GM19452 (cell line): ENCODE measurements around the gene ARF1.
"Not testable (repeated sequence)": the region's sequence is repeated elsewhere in the genome, so short reads cannot be mapped to it uniquely, and the experiment has no call there.

Experiments
- ATAC-seq: cut with Tn5 transposase; IDR thresholded peaks from one replicate; pipeline ENCODE4 v1.9.1; 2021; ENCODE audit not compliant: unreplicated experiment

ARF1 gene

DNA sequence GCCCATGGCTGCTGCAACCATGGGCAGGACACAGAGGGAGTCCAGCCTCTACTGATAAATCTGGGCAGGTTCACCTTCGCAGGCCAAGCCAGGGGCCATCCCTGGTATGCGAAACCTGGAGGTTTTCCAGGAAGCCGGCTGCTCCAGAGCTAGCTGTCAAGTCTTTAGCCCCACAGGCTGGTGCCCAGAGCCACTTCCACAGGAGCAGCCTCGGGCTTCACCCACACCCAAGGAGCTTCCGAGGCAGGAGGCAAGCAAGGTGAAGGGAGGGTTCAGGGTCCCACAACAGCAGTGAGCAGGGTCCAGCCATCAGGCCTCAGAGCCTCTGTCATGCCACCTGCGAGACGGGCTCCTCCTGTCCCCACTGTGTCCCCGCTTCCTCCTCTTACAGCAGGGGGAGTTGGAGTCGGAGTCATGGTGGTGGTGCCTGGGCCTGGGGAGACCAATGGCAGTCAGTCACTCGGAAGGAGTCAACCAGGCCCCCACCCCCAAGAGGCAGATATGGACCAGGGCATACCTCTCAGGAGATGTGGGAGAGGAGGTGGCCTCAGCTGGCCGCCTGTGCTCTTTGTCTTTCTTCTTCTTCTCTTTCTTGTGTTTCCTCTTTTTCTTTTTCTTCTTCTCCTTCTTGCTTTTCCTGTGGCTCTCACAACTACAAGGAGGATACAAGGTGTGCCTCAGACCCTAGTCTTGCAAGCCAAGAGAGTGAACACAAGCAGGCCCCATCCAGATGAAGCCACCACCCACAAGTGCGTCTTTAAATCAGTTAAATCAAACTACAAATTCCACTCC, 18.5 kb downstream of the ARF1 start:
- no peak for ATAC-seq

DNA sequence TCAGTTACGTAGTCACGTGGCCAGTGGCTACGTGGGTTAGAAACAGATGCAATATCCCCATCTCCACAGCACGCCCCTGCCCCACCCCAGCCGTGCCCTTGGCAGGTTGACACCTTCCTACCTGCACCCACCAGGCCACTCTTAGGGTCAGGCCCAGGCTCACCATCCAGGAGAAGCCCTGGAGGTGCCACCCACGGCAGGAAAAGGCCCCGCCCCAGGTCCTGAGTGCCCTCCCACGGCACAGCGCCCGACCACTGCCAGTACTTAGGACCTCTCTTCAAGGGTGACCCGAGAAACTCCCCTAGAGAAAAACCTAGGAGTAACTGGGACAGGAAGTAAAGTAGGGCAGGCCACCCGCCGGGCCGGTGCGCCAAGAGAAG, 19.1 kb downstream of the ARF1 start:
- ATAC-seq, result no peak

DNA sequence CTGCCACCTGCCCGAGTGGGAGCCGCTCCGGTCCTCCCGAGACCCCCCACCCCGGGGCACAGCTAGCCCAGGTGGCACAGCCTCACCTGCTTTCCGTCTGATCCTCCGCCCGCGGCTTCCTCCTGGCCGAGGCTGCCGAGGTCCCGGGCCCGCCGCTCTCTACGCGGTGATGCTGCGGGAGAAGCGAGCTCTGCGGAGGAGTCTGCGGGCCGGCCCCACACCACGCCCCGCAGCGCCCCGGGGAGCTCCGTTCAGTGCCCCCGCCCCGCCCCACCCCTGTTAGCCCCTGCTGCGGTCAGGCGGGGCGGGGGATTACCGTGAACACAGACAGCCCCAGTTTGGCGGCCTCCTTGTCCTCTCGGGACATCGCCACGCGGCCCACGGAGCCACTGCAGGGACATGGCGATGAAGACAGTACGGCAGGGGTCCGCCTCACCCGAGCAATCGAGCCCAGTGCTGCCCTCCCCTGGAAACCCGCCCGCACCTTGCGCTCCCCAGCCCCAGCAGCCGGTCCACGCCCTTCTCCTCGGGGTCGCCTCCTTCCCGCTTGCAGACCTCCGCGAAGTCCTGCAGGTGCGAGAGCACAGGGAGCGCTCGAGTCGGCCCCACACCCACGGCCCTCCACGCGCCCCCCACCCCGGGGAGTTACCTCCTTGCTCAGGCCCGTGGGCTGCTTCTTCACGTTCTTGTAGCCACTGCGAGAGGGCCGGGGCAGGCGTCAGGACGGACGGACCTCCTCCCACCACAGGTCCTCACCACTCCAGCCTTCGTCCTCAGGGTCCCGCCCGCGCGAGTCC, 19.7 kb downstream of the ARF1 start:
- ATAC-seq, result peak; percentile 26

DNA sequence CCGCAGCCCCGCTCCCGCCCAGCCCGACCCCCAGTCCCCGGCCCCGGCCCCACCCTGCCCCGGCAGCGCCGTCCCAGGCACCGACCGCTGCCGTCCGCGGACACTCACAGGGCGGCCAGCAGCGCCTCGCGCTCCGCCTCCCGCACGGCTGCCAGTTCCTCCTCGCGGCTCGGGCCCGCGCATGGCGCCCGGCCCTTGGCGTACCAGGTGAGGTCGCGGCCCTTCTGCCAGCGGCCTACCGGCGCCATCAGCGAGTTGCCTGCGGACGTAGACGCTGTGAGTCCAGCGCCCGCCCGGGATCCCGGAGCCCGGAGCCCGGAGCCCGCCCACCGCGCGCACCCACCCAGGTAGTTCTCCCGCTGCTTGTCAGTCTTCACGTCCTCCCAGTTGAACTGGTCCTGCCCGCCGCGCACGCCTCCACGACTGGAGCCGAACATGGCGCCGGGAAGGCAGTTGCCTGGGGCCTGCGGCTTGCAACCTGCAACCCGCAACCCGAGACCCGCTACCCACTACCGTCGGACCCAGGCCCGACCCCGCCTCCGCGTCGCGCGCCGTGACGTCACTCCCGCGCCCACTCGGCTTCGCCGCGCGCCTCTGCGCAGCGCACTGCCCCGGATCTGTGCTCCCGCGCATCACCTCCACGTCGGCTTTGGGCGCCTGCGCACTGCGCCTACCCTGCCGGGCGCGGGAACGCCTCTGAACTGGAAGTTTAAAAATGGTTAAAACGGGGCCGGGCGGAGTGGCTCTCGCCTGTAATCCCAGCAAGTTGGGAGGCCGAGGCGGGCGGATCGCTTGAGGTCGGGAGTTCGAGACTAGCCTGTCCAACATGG, 20.5 kb downstream of the ARF1 start, which contains the start of gene C1orf35:
Gene C1orf35, minus strand, starts transcription at position 535 of the 830 bp plus-strand sequence. Its CDS starts 98 bp downstream, at position 437.
- peak; percentile 64 for ATAC-seq

GRCh38 chr1:228104526-228105269, 22.2 kb downstream of the ARF1 start:
- no peak for ATAC-seq

- no peak for ATAC-seq
Observed at GRCh38 chr1:228105270-228105995, 22.9 kb downstream of the ARF1 start.

- no peak for ATAC-seq
Observed at GRCh38 chr1:228105996-228106799, 23.7 kb downstream of the ARF1 start.

DNA sequence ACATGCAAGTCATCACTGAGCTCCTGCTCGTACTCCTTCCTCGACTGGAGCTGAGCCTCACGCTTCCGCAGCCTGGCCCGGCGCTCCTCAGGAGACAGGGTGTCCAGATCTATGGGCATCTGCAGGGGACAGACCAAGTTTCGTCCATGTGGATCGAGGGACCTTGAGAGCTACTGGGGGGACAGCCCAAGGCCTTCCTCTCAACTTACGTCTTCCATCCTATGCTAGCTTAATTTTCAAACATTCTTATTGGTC, 24.2 kb downstream of the ARF1 start:
- no peak for ATAC-seq

DNA sequence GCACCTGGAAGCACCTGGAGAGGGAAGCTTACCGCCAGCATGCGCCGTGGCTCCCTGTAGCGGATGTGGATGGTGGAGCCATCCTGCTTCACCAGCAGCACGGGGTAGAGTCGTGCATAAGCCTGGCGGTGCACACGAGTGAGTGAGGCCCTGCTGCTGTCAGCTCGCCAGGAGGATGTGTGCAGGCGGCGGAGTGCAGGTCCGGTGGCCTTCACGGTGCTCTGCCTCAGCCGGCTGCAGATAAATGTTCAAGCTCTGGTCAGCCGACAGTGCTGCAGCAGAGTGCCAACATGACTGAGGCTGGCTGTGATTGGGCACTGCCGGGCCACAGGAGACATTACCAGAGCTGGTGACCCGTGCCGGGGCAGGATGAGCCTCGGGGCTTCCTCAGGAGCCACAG, 25.1 kb downstream of the ARF1 start:
- no peak for ATAC-seq

- no peak for ATAC-seq
Observed at GRCh38 chr1:228108055-228108690, 25.7 kb downstream of the ARF1 start.

DNA sequence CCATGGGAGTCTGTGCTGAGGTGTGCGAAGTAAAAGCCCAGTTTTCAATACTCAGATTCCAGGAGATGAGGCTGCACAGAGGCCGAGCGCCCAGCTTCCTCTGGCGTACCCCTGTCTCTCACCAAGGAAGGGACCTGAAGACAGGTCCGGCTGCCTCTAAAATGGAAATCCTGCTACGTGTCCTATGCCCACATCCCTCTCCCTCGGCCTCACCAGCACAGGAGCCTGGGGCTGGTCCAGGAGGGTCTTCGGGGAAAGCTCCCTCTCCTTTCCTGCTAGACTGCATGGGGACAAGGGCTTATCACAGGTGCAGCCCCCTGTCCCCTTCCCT, 26.2 kb downstream of the ARF1 start:
- no peak for ATAC-seq

- peak; percentile 91 for ATAC-seq
Observed at GRCh38 chr1:228109073-228109961, 26.8 kb downstream of the ARF1 start, which contains the start of gene MRPL55. TSS of gene MRPL55 (minus strand) at chr1:228109299. CDS start at chr1:228108260, 1,039 bp downstream.

DNA sequence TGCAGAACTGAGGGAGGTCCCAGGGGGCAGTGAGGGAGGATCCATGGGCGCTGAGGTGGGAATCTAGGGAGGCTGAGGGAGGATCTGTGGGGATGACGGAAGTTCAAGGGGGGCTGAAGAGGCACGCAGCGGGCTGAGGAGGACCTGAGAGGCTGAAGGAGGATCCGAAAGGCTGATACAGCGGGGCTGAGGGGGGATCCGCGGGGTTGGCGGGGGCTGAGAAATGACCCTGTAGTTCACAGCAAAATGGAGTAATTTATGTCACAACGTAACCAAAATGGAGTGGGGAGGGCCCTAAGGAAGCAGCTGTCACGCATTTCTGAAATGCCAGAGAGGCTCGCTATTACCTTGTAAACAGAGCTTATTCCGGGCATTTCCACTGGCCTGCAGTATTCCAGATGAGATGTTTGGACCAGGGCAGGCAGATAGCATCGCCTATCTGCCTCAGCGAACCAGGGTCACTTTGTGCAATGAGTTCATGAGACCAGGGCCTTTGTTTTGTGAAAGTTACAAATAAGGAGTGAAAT, 27.5 kb downstream of the ARF1 start:
- ATAC-seq, result no peak

- no peak for ATAC-seq
Observed at GRCh38 chr1:228110556-228110955, 28.0 kb downstream of the ARF1 start.

GRCh38 chr1:228111315-228111714, 28.8 kb downstream of the ARF1 start:
- not testable (repeated sequence) for ATAC-seq

GRCh38 chr1:228112167-228112566, 29.7 kb downstream of the ARF1 start:
- ATAC-seq, result no peak

DNA sequence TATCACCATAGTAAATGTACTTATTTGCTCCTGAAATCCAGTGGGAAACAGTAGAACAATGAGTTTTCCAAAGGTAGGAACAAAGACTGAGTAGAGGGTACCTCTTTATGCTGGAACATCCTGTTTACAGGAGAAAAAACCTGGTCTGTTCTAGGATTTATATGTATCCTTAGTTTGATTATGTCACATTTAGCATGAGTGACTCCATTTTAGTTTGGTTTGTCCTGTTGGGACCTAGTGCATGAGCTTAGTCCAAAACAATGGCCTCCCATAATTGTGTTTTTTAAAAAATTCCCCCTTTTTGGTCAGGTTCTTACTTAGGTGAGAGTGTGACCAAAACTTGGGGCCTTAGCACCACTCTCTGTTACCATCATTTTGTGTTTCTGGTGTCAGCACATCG, 30.1 kb downstream of the ARF1 start:
- no peak for ATAC-seq

GRCh38 chr1:228114827-228115226, 32.3 kb downstream of the ARF1 start:
- ATAC-seq, result no peak
